ENCODE measurements around the gene MAP7. TPM values are rescaled to one million over a fixed set of nuclear protein-coding genes. Genes with fewer than 3 reads are reported as not detected.

MAP7 gene
- total RNA-seq, 4 donors from 2014 or later = 18.3 to 33.0 (median 28.2) TPM

DNA sequence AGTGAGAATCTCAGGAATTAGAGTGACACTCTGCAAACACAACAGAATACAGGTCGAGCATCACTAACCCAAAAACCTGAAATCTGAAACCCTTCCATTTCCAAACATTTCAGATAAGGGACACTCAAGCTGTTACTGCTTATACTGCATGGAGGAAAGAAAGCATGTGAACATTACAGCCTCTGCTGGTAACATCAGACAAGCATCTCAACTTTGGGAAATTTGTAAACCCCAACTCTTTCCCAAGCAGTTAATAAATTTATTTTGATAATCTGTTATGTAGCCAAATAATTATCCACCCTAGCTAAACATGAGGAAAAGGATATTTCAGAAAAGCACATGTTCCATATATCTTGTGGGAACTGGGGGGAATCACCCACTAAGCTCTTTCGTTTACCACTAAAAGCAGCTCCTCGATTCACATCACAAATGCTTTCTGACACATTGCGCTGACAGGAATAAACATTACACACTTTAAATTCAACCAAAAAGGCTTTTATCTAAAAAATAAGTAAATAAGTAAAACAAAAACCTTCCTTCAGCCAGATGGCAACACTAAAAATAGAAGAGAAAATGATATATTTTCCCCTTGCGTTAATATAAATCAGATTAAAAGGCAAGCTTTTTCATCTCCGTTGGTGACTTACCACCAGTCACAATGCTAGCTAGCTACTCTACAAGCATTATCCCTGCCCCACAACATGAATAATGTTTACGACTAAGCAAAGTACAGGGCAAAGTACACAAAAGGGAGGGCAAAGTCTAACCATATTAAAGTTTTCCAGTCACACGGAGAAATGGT, 120.8 kb downstream of the MAP7 start:
- intact Hi-C loops (cut with DNase I) = no loop called here
- Histone ChIP-seq H3K4me1 (peaks cover 0 to 9% (median 0%) of the 10 kb centered on the region in 3 donors), H3K27ac (no peak overlapping the region), H3K9me3 (no peaks in the 10 kb centered on the region), H3K4me3 (no peak overlapping the region), H3K27me3 (no peaks in the 10 kb centered on the region), H3K36me3 (no peaks in the 10 kb centered on the region)
- no peak for TF ChIP-seq CTCF (IDR thresholded peaks at IDR 0.05)
- no peak for TF ChIP-seq POLR2A (IDR thresholded peaks at IDR 0.05)
- WGBS, 2 donors = 49 to 56% methylated on average over 8 of the region's 8 CpGs
- no peak for DNase-seq

DNA sequence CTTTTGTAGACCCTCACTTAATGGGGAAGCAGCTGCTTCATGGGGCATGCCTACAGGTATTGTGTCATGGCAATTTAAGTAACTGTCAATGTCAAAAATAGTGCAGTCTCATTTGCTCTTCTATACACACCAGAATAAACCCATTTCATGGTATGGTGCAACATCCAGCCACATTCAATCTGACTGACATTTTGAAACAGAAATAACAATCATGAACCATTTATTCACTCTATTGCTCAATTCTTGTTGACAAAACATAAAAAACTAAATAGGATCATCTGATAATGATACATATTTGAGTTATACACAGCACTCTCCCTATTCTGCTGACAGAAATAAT, 122.9 kb downstream of the MAP7 start:
- H3K4me3 ChIP-seq = no peak overlapping the region
- H3K9me3 ChIP-seq = no peaks in the 10 kb centered on the region
- TF ChIP-seq POLR2A (IDR thresholded peaks at IDR 0.05) = no peak
- TF ChIP-seq CTCF (IDR thresholded peaks at IDR 0.05) = no peak
- no peaks in the 10 kb centered on the region for H3K27me3 ChIP-seq
- H3K36me3 ChIP-seq = no peaks in the 10 kb centered on the region
- intact Hi-C loops (cut with DNase I) = no loop called here
- H3K27ac ChIP-seq = no peak overlapping the region
- DNase-seq = no peak
- no peaks in the 10 kb centered on the region for H3K4me1 ChIP-seq

- no peaks in the 10 kb centered on the region for H3K4me1 ChIP-seq
- no peaks in the 10 kb centered on the region for H3K36me3 ChIP-seq
- H3K27me3 ChIP-seq = no peaks in the 10 kb centered on the region
- no peak overlapping the region for H3K27ac ChIP-seq
- DNase-seq = no peak
- WGBS, 2 donors = 58 to 62% methylated on average over 7 of the region's 7 CpGs
- no peak overlapping the region for H3K4me3 ChIP-seq
- H3K9me3 ChIP-seq = no peaks in the 10 kb centered on the region
- TF ChIP-seq POLR2A (IDR thresholded peaks at IDR 0.05) (no peak), CTCF (IDR thresholded peaks at IDR 0.05) (no peak)
- intact Hi-C loops (cut with DNase I) = no loop called here
These were observed 123.4 kb downstream of the MAP7 start for GRCh38 chr6:136426627-136427377.

DNA sequence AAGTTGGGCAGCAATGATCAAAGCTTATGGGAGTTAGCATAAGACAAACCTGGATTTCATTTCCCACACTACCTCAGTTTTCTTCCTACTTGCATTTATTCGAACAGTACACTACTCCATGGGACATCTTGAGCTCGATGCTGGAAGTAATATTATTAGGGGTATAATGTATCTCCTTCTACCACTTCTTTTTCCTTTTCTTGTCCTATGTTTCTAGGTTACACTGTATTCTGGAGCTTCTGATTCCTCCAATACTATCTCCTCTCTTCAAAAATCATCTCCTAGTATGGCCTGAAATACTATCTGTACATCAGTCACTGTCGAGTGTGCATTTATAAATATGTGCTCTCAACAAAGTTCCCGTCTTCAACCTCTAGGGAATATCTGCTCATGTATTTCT, 124.4 kb downstream of the MAP7 start:
- Histone ChIP-seq H3K27me3 (no peaks in the 10 kb centered on the region), H3K27ac (no peak overlapping the region), H3K4me1 (no peaks in the 10 kb centered on the region), H3K9me3 (no peaks in the 10 kb centered on the region), H3K4me3 (no peak overlapping the region), H3K36me3 (peaks cover 0 to 8% (median 0%) of the 10 kb centered on the region in 3 donors)
- 78 to 94% methylated on average over 4 of the region's 4 CpGs for WGBS, 2 donors
- DNase-seq = no peak
- intact Hi-C loops (cut with DNase I) = no loop called here
- TF ChIP-seq POLR2A (IDR thresholded peaks at IDR 0.05) (no peak), CTCF (IDR thresholded peaks at IDR 0.05) (no peak)

DNA sequence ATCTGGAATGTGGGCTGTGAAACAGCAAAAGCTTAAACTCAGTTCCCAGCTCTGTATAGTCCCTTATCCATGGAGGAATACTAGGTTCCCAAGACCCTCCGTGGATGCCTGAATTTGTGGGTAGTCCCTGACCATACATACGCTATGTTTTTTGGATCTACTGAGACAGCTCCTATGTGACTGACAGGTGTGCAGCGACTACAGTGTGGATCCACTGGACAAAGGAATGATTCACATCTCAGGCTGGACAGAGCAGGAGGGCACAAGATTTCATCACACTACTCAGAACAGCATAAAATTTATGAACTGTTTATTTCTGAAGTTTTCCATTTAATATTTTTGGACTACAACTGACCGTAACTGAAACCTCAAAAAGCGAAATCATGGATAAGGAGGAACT, 125.3 kb downstream of the MAP7 start:
- H3K9me3 ChIP-seq = no peaks in the 10 kb centered on the region
- DNase-seq = no peak
- H3K27ac ChIP-seq = no peak overlapping the region
- no peak overlapping the region for H3K4me3 ChIP-seq
- intact Hi-C loops (cut with DNase I) = no loop called here
- H3K36me3 ChIP-seq = peaks cover 0 to 17% (median 0%) of the 10 kb centered on the region in 3 donors
- no peaks in the 10 kb centered on the region for H3K4me1 ChIP-seq
- WGBS, 2 donors = 91 to 93% methylated on average over 2 to 5 of the region's 5 CpGs
- no peaks in the 10 kb centered on the region for H3K27me3 ChIP-seq
- TF ChIP-seq POLR2A (IDR thresholded peaks at IDR 0.05) = no peak
- no peak for TF ChIP-seq CTCF (IDR thresholded peaks at IDR 0.05)

Data from esophagus squamous epithelium (tissue), 5 donors.